HUES48 (cell line): Measurements from ENCODE around the gene COPZ1.

Source experiments
- H3K27ac ChIP-seq: one replicate; pipeline ENCODE4 v1.7.0; 2013; ENCODE audit warnings: low read depth, low read length, inconsistent platforms
- H3K27me3 ChIP-seq: 2 replicates; pipeline ENCODE4 v1.6.1; 2013; ENCODE audit warnings: mild to moderate bottlenecking, low read length; ENCODE audit not compliant: control insufficient read depth, insufficient read depth
- H3K36me3 ChIP-seq: 2 replicates; pipeline ENCODE4 v1.6.1; 2013; ENCODE audit warnings: low read length; ENCODE audit not compliant: control insufficient read depth, insufficient read depth
- H3K4me1 ChIP-seq: 2 replicates; pipeline ENCODE4 v1.6.1; 2013; ENCODE audit warnings: mild to moderate bottlenecking, low read length; ENCODE audit not compliant: control insufficient read depth, insufficient read depth
- H3K4me3 ChIP-seq: 2 replicates; pipeline ENCODE4 v1.5.1; 2013; ENCODE audit warnings: mild to moderate bottlenecking, low read depth, low read length
- H3K9ac ChIP-seq: 2 replicates; pipeline ENCODE4 v1.6.1; 2013; ENCODE audit warnings: mild to moderate bottlenecking, low read depth, low read length, moderate library complexity
- H3K9me3 ChIP-seq: 2 replicates; pipeline ENCODE4 v1.6.1; 2013; ENCODE audit warnings: low read length; ENCODE audit not compliant: control insufficient read depth, insufficient read depth

COPZ1 gene

GRCh38 chr12:54363618-54364017 is 38.7 kb downstream of the COPZ1 start:
- H3K9me3 ChIP-seq = no peaks in the 10 kb centered on the region
- no peaks in the 10 kb centered on the region for H3K36me3 ChIP-seq
- peaks cover 15% of the 10 kb centered on the region for H3K4me1 ChIP-seq
- no peak overlapping the region for H3K4me3 ChIP-seq
- no peak overlapping the region for H3K27ac ChIP-seq
- peaks cover 23% of the 10 kb centered on the region for H3K27me3 ChIP-seq
- no peak overlapping the region for H3K9ac ChIP-seq

GRCh38 chr12:54364413-54364812 is 39.5 kb downstream of the COPZ1 start, which contains the start of gene GPR84:
Gene GPR84, minus strand, starts transcription at chr12:54364486. Its CDS starts 635 bp downstream, at chr12:54363851.
- Histone ChIP-seq H3K4me3 (no peak within 1 kb of the TSS), H3K4me1 (peaks cover 17% of the 10 kb centered on the region), H3K9me3 (no peaks in the 10 kb centered on the region), H3K27ac (no peak within 1 kb of the TSS), H3K36me3 (no peaks in the 10 kb centered on the region), H3K27me3 (peaks cover 31% of the 10 kb centered on the region), H3K9ac (no peak within 1 kb of the TSS)

- H3K36me3 ChIP-seq = peaks cover 9% of the 10 kb centered on the region; the same call in 1 of the 2 replicates
- H3K4me1 ChIP-seq = peaks cover 15% of the 10 kb centered on the region; the same call in 1 of the 2 replicates
- H3K4me3 ChIP-seq = peak overlapping the region; percentile 17; the same call in 1 of the 2 replicates
- H3K27ac ChIP-seq = no peak overlapping the region
- H3K9ac ChIP-seq = no peak overlapping the region
- H3K9me3 ChIP-seq = no peaks in the 10 kb centered on the region
- H3K27me3 ChIP-seq = peaks cover 35% of the 10 kb centered on the region
These were observed 43.2 kb downstream of the COPZ1 start for GRCh38 chr12:54368025-54368708.

GRCh38 chr12:54368709-54369596 is 44.0 kb downstream of the COPZ1 start:
- Histone ChIP-seq H3K27me3 (peaks cover 35% of the 10 kb centered on the region), H3K36me3 (peaks cover 10% of the 10 kb centered on the region; the same call in 1 of the 2 replicates), H3K9ac (no peak overlapping the region), H3K27ac (no peak overlapping the region), H3K4me1 (peaks cover 15% of the 10 kb centered on the region; the same call in 1 of the 2 replicates), H3K4me3 (peak overlapping the region; percentile 49), H3K9me3 (no peaks in the 10 kb centered on the region)

- Histone ChIP-seq H3K27ac (no peak overlapping the region), H3K4me1 (peaks cover 15% of the 10 kb centered on the region; the same call in 1 of the 2 replicates), H3K27me3 (peaks cover 30% of the 10 kb centered on the region), H3K9ac (no peak overlapping the region), H3K9me3 (no peaks in the 10 kb centered on the region), H3K4me3 (peak overlapping the region; percentile 49), H3K36me3 (peaks cover 10% of the 10 kb centered on the region; the same call in 1 of the 2 replicates)
These were observed 44.7 kb downstream of the COPZ1 start for GRCh38 chr12:54369597-54370131.

- Histone ChIP-seq H3K27ac (no peak overlapping the region), H3K36me3 (peaks cover 10% of the 10 kb centered on the region; the same call in 1 of the 2 replicates), H3K9me3 (no peaks in the 10 kb centered on the region), H3K4me1 (peaks cover 15% of the 10 kb centered on the region; the same call in 1 of the 2 replicates), H3K27me3 (peaks cover 30% of the 10 kb centered on the region), H3K9ac (no peak overlapping the region), H3K4me3 (peak overlapping the region; percentile 36)
These were observed 45.3 kb downstream of the COPZ1 start for GRCh38 chr12:54370171-54370730.

- H3K4me3 ChIP-seq = no peak overlapping the region
- no peak overlapping the region for H3K9ac ChIP-seq
- H3K36me3 ChIP-seq = peaks cover 10% of the 10 kb centered on the region; the same call in 1 of the 2 replicates
- H3K4me1 ChIP-seq = peaks cover 15% of the 10 kb centered on the region; the same call in 1 of the 2 replicates
- no peaks in the 10 kb centered on the region for H3K9me3 ChIP-seq
- no peak overlapping the region for H3K27ac ChIP-seq
- peaks cover 30% of the 10 kb centered on the region for H3K27me3 ChIP-seq
These were observed 46.6 kb downstream of the COPZ1 start for GRCh38 chr12:54371328-54372112.

GRCh38 chr12:54372113-54372806 is 47.3 kb downstream of the COPZ1 start:
- Histone ChIP-seq H3K36me3 (peaks cover 16% of the 10 kb centered on the region), H3K4me1 (peaks cover 15% of the 10 kb centered on the region; the same call in 1 of the 2 replicates), H3K27me3 (peaks cover 26% of the 10 kb centered on the region), H3K27ac (no peak overlapping the region), H3K4me3 (no peak overlapping the region), H3K9ac (no peak overlapping the region), H3K9me3 (no peaks in the 10 kb centered on the region)

GRCh38 chr12:54373649-54374561 is 49.0 kb downstream of the COPZ1 start:
- no peak overlapping the region for H3K27ac ChIP-seq
- peaks cover 17% of the 10 kb centered on the region for H3K36me3 ChIP-seq

More at GRCh38 chr12:54373649-54374561, 49.0 kb downstream of the COPZ1 start:
- H3K9me3 ChIP-seq = no peaks in the 10 kb centered on the region
- H3K27me3 ChIP-seq = peaks cover 22% of the 10 kb centered on the region
- no peak overlapping the region for H3K4me3 ChIP-seq
- peaks cover 11% of the 10 kb centered on the region; the same call in 1 of the 2 replicates for H3K4me1 ChIP-seq
- H3K9ac ChIP-seq = no peak overlapping the region
